DOHH2 (cell line): Measurements from ENCODE around the gene COG1.

Experiments used
- H3F3A ChIP-seq: fragments of 200-600 bp; sonication (generic), shearing (Covaris generic); 2 replicates; pipeline ENCODE4 v1.6.0; 2016; ENCODE audit warnings: antibody characterized with exemption, mild to moderate bottlenecking; ENCODE audit not compliant: control insufficient read depth, insufficient read depth
- H3K27ac ChIP-seq: fragments of 200-600 bp; sonication (generic); 2 replicates; pipeline ENCODE4 v1.5.1; 2014; ENCODE audit warnings: low read depth, mild to moderate bottlenecking, low read length, moderate library complexity
- H3K27me3 ChIP-seq: fragments of 200-600 bp; sonication (generic); 2 replicates; pipeline ENCODE4 v1.6.1; 2014; ENCODE audit warnings: mild to moderate bottlenecking, low read length, mixed read lengths; ENCODE audit not compliant: control insufficient read depth
- H3K36me3 ChIP-seq: fragments of 200-600 bp; sonication (generic); 2 replicates; pipeline ENCODE4 v1.6.1; 2014; ENCODE audit warnings: mild to moderate bottlenecking, low read length, moderate library complexity, mixed read lengths; ENCODE audit not compliant: control insufficient read depth
- H3K4me1 ChIP-seq: fragments of 200-600 bp; sonication (generic); 2 replicates; pipeline ENCODE4 v1.6.1; 2014; ENCODE audit warnings: mild to moderate bottlenecking, low read length, mixed read lengths; ENCODE audit not compliant: control insufficient read depth
- H3K4me2 ChIP-seq: fragments of 200-600 bp; sonication (generic); 2 replicates; pipeline ENCODE4 v1.6.0; 2014; ENCODE audit warnings: mild to moderate bottlenecking, low read length, moderate library complexity
- H3K4me3 ChIP-seq: fragments of 200-600 bp; sonication (generic); 2 replicates; pipeline ENCODE4 v1.5.1; 2014; ENCODE audit warnings: mild to moderate bottlenecking, low read length, mixed read lengths
- H3K79me2 ChIP-seq: fragments of 200-600 bp; sonication (generic); 2 replicates; pipeline ENCODE4 v1.6.1; 2014; ENCODE audit warnings: mild to moderate bottlenecking, low read length, mixed read lengths; ENCODE audit not compliant: control insufficient read depth
- H3K9me2 ChIP-seq: fragments of 200-600 bp; sonication (generic); replicated peaks from 2 replicates; pipeline ENCODE4 v1.6.1; 2014; ENCODE audit warnings: mild to moderate bottlenecking, low read length, mixed read lengths; ENCODE audit not compliant: control insufficient read depth
- H3K9me3 ChIP-seq: fragments of 200-600 bp; sonication (generic); 2 replicates; pipeline ENCODE4 v1.6.1; 2014; ENCODE audit warnings: antibody characterized with exemption, low read length, mixed read lengths; ENCODE audit not compliant: control insufficient read depth, insufficient read depth
- H4K20me1 ChIP-seq: fragments of 200-600 bp; sonication (generic); 2 replicates; pipeline ENCODE4 v1.6.0; 2014; ENCODE audit warnings: low read depth, mild to moderate bottlenecking, antibody characterized with exemption, low read length, moderate library complexity; ENCODE audit not compliant: control insufficient read depth, insufficient read depth
- EZH2phosphoT487 ChIP-seq: fragments of 200-600 bp; sonication (generic); IDR thresholded peaks from 2 replicates; pipeline ENCODE4 v1.6.1; 2017; ENCODE audit warnings: borderline replicate concordance, mild to moderate bottlenecking, antibody characterized with exemption, low read length, moderate library complexity, mixed read lengths
- TF ChIP-seq, protein P1 (sequence below): fragments of 200-600 bp; sonication (generic); IDR thresholded peaks from one replicate; pipeline ENCODE4 v1.5.1; 2014; ENCODE audit warnings: antibody characterized with exemption, mild to moderate bottlenecking, low read depth, low read length; ENCODE audit not compliant: poor library complexity, severe bottlenecking

The COG1 gene

DNA sequence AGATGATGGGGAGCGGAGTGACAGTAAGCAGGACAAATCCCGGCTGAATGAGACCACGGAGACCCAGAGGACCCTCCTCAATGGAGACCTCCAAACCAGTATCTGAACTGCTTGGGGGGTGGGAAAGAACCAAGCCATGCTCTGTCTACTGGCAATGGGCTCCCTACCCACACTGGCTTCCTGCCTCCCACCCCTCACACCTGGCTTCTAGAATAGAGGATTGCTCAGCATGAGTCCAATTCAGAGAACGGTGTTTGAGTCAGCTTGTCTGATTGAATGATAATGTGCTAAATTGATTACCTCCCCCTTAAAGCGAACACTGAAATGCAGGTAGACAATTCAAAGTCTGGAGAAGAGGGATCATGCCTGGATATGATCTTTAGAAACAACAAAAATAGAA, 22.5 kb upstream of the COG1 start:
- no peaks in the 10 kb centered on the region for H3K9me3 ChIP-seq
- H4K20me1 ChIP-seq, result peaks cover 10% of the 10 kb centered on the region
- no peaks in the 10 kb centered on the region for H3F3A ChIP-seq
- TF ChIP-seq EZH2phosphoT487, result no peak
- TF ChIP-seq, protein P1, sequence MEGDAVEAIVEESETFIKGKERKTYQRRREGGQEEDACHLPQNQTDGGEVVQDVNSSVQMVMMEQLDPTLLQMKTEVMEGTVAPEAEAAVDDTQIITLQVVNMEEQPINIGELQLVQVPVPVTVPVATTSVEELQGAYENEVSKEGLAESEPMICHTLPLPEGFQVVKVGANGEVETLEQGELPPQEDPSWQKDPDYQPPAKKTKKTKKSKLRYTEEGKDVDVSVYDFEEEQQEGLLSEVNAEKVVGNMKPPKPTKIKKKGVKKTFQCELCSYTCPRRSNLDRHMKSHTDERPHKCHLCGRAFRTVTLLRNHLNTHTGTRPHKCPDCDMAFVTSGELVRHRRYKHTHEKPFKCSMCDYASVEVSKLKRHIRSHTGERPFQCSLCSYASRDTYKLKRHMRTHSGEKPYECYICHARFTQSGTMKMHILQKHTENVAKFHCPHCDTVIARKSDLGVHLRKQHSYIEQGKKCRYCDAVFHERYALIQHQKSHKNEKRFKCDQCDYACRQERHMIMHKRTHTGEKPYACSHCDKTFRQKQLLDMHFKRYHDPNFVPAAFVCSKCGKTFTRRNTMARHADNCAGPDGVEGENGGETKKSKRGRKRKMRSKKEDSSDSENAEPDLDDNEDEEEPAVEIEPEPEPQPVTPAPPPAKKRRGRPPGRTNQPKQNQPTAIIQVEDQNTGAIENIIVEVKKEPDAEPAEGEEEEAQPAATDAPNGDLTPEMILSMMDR, result no peak
- no peak overlapping the region for H3K4me3 ChIP-seq
- no peak overlapping the region for H3K27ac ChIP-seq
- peaks cover 29% of the 10 kb centered on the region for H3K27me3 ChIP-seq
- no peaks in the 10 kb centered on the region for H3K9me2 ChIP-seq
- H3K79me2 ChIP-seq, result no peaks in the 10 kb centered on the region
- no peak overlapping the region for H3K4me2 ChIP-seq
- no peaks in the 10 kb centered on the region for H3K36me3 ChIP-seq
- no peaks in the 10 kb centered on the region for H3K4me1 ChIP-seq

DNA sequence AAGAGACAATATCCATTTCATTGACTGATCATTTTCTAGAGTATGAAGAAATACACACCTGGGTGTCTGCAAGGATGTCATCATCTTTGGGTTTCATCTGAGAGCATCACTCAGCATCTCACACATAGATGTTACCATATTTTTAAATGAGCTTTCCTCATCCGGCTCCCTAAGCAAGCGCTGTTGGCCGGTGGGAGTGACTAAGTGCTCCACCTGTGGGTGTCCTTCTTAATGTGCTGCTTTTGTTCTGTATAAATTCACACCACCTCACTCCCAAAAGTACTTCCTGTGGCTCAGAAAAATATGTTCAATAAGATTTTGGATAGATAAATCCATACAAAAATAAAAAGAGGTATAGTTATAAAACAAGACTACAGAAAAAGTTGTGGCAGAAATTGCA, 20.6 kb upstream of the COG1 start:
- Histone ChIP-seq H3K79me2 (no peaks in the 10 kb centered on the region), H3K4me2 (no peak overlapping the region), H3K4me1 (no peaks in the 10 kb centered on the region), H3K27ac (no peak overlapping the region), H3K9me2 (no peaks in the 10 kb centered on the region), H3K27me3 (peaks cover 10% of the 10 kb centered on the region), H3K4me3 (no peak overlapping the region), H3K9me3 (no peaks in the 10 kb centered on the region), H3K36me3 (no peaks in the 10 kb centered on the region), H3F3A (no peaks in the 10 kb centered on the region), H4K20me1 (peaks cover 4% of the 10 kb centered on the region; the same call in 1 of the 2 replicates)
- TF ChIP-seq, protein P1, result no peak
- no peak for TF ChIP-seq EZH2phosphoT487

DNA sequence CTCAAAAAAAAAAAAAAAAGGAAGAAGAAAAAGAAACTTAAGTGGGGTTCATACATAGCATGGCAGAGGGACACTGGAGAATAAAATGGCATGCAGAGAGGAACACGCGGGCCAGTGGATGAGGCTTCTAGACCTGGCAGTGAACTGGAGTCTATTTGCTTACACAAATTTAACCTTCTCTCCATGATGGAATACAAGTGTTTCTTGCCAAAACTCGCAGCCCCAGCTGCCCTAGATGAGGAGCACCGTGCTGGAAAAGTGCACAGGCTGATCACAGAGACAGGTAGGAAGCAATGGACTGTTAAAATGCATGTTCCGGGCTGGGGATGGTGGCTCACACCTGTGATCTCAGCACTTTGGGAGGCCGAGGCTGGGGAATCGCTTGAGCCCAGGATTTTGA, 18.7 kb upstream of the COG1 start:
- no peaks in the 10 kb centered on the region for H3K36me3 ChIP-seq
- H3K9me2 ChIP-seq, result no peaks in the 10 kb centered on the region
- H3K27ac ChIP-seq, result no peak overlapping the region
- H3K4me2 ChIP-seq, result no peak overlapping the region
- TF ChIP-seq, protein P1, result no peak
- no peak for TF ChIP-seq EZH2phosphoT487
- H4K20me1 ChIP-seq, result peaks cover 4% of the 10 kb centered on the region; the same call in 1 of the 2 replicates
- H3K9me3 ChIP-seq, result no peaks in the 10 kb centered on the region
- H3F3A ChIP-seq, result no peaks in the 10 kb centered on the region
- H3K79me2 ChIP-seq, result no peaks in the 10 kb centered on the region
- no peaks in the 10 kb centered on the region for H3K27me3 ChIP-seq
- no peak overlapping the region for H3K4me3 ChIP-seq
- H3K4me1 ChIP-seq, result no peaks in the 10 kb centered on the region
